ENCODE results near the gene SOS1.
"Not testable (repeated sequence)": the region's sequence is repeated elsewhere in the genome, so short reads cannot be mapped to it uniquely, and the experiment has no call there.

SOS1 gene

GRCh38 chr2:39120771-39121522, at the start of gene SOS1:
Gene SOS1, minus strand, starts transcription at chr2:39121051. Its CDS starts 629 bp downstream, at chr2:39120422.
- peak; percentile 81 for DNase-seq (ENCODE audit: low read depth)

DNA sequence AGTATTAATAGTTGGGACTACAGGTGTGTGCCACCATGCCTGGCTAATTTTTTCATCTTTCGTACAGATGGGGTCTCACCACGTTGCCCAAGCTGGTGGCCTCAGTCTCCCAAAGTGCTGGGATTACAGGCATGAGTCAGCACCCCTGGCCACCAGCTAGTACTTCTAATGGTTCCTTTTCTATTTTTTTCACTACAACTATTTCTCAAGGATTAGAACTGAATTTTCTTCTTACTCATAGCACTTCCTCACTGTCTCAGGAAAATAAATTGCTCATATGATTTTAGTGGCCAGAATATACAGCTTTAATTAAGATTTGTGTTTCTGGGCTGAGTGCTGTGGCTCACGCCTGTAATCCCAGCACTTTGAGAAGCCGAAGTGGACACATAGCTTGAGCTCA, 43.2 kb upstream of the SOS1 start:
- no peak for DNase-seq (ENCODE audit: low read depth)

- DNase-seq (ENCODE audit: low read depth) = no peak
Observed at GRCh38 chr2:39160982-39161381, 40.1 kb upstream of the SOS1 start.

- DNase-seq (ENCODE audit: low read depth) = no peak
Observed at GRCh38 chr2:39159283-39159682, 38.4 kb upstream of the SOS1 start.

GRCh38 chr2:39158351-39158750, 37.5 kb upstream of the SOS1 start:
- no peak for DNase-seq (ENCODE audit: low read depth)

GRCh38 chr2:39156846-39157245, 36.0 kb upstream of the SOS1 start:
- no peak for DNase-seq (ENCODE audit: low read depth)

DNA sequence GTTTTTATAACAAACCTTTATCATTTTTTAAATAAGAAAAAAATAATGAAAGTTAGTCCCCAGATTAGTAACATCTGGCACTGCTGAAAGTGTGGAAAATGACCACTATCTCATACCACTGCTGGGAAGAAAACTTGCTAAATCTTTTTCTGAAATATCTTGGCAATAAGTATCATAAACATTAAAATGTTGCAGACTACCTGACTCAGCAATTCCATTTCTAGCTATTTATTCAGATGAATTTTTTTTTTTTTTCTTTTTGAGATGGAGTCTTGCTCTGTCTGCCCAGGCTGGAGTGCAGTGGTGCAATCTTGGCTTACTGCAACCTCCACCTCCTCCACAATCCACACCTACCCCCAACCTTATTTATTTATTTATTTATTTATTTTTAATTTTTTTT, 35.3 kb upstream of the SOS1 start:
- no peak for DNase-seq (ENCODE audit: low read depth)

DNA sequence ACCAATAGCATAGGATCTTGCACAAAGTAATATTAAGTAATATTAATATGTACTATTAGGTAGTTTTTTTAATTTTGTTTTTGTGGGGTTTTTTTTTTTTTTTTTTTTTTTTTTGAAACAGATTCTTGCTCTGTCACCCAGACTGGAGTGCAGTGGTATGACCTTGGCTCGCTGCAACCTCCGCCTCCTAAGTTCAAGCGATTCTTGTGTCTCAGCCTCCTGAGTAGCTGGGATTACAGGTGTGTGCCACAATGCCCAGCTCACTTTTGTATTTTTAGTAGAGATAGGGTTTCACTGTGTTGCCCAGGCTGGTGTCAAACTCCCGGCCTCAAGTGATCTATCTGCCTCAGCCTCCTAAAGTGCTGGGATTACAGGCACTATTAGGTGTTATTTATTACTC, 34.7 kb upstream of the SOS1 start:
- not testable (repeated sequence) for DNase-seq (ENCODE audit: low read depth)

GRCh38 chr2:39154944-39155343, 34.1 kb upstream of the SOS1 start:
- no peak for DNase-seq (ENCODE audit: low read depth)

GRCh38 chr2:39153312-39153711, 32.5 kb upstream of the SOS1 start:
- no peak for DNase-seq (ENCODE audit: low read depth)

DNA sequence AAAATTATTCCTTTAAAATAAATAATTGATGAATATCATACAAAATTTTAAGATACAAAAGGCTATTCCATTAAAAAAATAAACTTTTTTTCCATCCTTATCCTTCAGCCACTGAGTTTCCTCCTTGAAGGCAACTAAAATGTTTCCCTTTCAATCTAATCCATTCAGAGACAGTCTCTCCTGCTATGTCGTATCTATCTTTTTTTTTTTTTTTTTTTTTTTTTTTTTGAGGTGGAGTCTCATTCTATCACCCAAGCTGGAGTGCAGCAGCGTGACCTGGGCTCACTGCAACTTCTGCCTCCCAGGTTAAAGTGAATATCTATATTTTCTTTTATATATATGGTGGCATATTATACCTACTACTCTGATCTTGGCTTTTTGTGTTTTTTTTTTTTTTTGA, 31.7 kb upstream of the SOS1 start:
- no peak for DNase-seq (ENCODE audit: low read depth)

DNA sequence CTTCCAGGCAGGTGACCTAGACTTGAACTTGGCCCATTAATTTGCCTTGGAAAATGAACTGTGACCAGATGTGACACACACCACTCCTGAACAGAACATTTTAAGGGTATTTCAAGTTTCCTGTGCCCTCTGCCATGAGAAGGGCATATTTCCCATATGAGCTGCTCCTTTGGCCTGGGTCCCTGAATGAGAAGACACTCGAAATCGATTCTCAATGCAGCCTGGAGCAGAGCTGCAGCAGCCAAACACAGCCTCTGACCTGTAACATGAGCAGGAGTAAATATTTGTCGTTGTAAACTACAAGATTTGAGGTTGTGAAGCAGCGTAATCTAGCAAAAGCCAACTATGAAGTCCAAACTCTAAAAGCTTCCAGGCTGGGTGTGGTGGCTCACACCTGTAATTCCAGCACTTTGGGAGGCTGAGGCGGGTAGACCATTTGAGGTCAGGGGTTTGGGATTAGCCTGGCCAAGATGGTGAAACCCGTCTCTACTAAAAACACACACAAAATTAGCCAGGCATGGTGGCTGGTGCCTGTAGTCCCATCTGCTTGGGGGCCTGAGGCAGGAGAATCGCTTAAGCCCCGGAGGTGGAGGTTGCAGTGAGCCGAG, 30.1 kb upstream of the SOS1 start:
- DNase-seq (ENCODE audit: low read depth) = no peak

GRCh38 chr2:39150102-39150562, 29.3 kb upstream of the SOS1 start:
- DNase-seq (ENCODE audit: low read depth) = no peak

DNA sequence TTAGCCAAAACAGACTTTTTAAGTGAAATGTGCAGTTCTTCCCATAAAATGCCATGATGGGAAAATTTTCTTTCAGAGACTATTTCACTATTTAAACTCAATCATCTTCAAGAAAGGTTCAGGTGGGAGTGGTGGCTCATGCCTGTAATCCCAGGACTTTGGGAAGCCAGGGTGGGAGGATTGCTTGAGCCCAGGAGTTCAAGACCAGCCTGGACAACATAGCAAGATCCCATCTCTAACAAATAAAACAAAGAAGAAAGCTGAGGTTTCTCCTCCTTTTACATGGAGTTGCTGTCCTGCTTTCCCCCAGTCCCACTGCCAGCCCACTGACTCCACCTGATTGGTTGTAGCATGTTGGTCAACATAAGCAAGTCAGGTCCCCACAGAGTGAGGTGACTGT, 25.8 kb upstream of the SOS1 start:
- DNase-seq (ENCODE audit: low read depth) = no peak

GRCh38 chr2:39145906-39146421, 25.1 kb upstream of the SOS1 start:
- DNase-seq (ENCODE audit: low read depth) = no peak

DNA sequence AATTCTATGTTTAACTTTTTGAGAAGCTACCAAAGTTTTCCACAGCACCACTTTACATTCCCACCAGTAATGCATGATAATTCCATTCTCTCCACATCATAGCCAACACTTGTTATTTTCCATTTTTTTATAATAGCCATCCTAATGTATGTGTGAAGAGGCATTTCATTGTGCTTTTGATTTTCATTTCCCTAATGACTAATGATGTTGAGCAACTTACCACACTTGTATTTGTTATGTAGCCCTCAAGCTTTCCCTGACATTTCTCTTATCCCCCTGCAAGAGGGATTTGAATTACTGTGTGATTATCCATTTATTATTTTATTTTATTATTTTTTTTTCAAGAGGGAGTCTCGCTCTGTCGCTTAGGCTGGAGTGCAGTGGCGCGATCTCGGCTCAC, 23.6 kb upstream of the SOS1 start:
- DNase-seq (ENCODE audit: low read depth) = no peak

- DNase-seq (ENCODE audit: low read depth) = no peak
Observed at GRCh38 chr2:39142904-39143605, 22.2 kb upstream of the SOS1 start.

- DNase-seq (ENCODE audit: low read depth) = no peak
Observed at GRCh38 chr2:39141334-39142271, 20.8 kb upstream of the SOS1 start.

- DNase-seq (ENCODE audit: low read depth) = not testable (repeated sequence)
Observed at GRCh38 chr2:39140948-39141333, 20.1 kb upstream of the SOS1 start.

GRCh38 chr2:39140322-39140847, 19.5 kb upstream of the SOS1 start:
- no peak for DNase-seq (ENCODE audit: low read depth)

DNA sequence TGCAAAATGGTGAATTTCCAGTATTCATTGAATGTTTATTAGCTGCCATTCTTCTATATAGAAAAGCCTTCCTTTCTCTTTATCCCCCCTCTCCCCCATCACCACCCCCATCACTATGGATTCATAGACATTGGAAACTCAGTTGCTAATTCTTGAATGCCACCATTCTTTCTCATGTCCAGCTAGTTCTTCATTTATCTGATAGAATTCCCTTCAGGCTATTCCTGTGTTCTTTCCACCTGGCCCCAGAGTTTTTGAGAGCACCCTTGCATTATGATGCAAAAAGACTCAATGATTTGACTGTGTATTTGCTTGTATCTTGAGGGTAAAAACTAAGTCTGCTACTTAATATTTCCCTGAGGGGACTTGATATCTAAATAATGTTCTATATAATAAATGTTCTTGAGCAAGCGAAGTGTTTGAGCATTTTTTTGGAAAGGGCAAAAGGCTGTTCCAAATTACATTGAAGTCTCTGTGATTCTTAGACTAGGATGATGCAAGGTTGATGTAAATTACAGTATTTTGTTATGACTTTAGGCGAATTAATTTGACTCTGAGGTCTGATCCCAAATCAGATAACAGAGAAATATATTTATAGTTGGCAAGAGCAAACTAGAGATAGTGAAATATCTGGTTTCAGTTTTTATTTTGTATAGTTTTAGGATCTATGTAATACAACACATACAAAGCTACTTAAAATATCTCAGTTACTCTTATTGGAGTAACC, 18.8 kb upstream of the SOS1 start:
- no peak for DNase-seq (ENCODE audit: low read depth)

Measured in stimulated activated CD8-positive, alpha-beta memory T cell treated with anti-CD3 and anti-CD28 coated beads, Interleukin-12 subunit alpha, Interleukin-12 subunit beta, amount 100 ng/mL, for 4 hours (primary cell).